HepG2 (cell line): ENCODE results near the gene RHOC. TPM values are rescaled to one million over a fixed set of nuclear protein-coding genes. Genes with fewer than 3 reads are reported as not detected.
A peak's percentile ranks its signal among the peaks of the same experiment; 100 is the strongest.

ENCODE experiments used
- AHR ChIP-seq: IDR thresholded peaks from 2 replicates; pipeline ENCODE4 v1.6.1; 2018; ENCODE audit warnings: missing genetic modification reagents, missing compliant biosample characterization
- CBFB ChIP-seq: sonication (generic); formaldehyde crosslinking; IDR thresholded peaks from 2 replicates; pipeline ENCODE4 v1.4.0; 2020; ENCODE audit warnings: missing genetic modification reagents
- EZH2 ChIP-seq: conservative IDR thresholded peaks from 2 replicates; pipeline ENCODE4 v1.6.1; 2012; ENCODE audit warnings: mild to moderate bottlenecking, low read depth, low read length, moderate library complexity
- HIVEP1 ChIP-seq: sonication (generic); formaldehyde crosslinking; IDR thresholded peaks from 2 replicates; pipeline ENCODE4 v1.4.0; 2020; ENCODE audit warnings: mild to moderate bottlenecking, missing genetic modification reagents
- HOXA9 ChIP-seq: sonication (generic); formaldehyde crosslinking; IDR thresholded peaks from 2 replicates; pipeline ENCODE4 v1.8.1; 2022; ENCODE audit warnings: missing genetic modification reagents, mild to moderate bottlenecking, moderate library complexity, borderline replicate concordance
- MXI1 ChIP-seq: IDR thresholded peaks from 3 replicates; pipeline ENCODE4 v1.6.1; 2012; ENCODE audit warnings: low read depth, low read length, inconsistent platforms, borderline replicate concordance
- NCOA2 ChIP-seq: sonication (generic); formaldehyde crosslinking; IDR thresholded peaks from 2 replicates; pipeline ENCODE4 v1.8.0; 2022; ENCODE audit warnings: inconsistent platforms
- PRPF4 ChIP-seq: fragments of 200-400 bp; formaldehyde crosslinking; IDR thresholded peaks from 2 replicates; pipeline ENCODE4 v1.6.1; 2016; ENCODE audit warnings: low read length, low read depth; ENCODE audit not compliant: poor library complexity, severe bottlenecking
- RFX1 ChIP-seq: fragments of 450-650 bp; IDR thresholded peaks from 2 replicates; pipeline ENCODE4 v1.6.1; 2017
- RXRB ChIP-seq: IDR thresholded peaks from 2 replicates; pipeline ENCODE4 v1.6.1; 2016; ENCODE audit warnings: borderline replicate concordance, missing genetic modification reagents, missing compliant biosample characterization
- SATB2 ChIP-seq: sonication (generic); formaldehyde crosslinking; IDR thresholded peaks from 2 replicates; pipeline ENCODE4 v1.5.0; 2020; ENCODE audit warnings: missing genetic modification reagents
- SIN3B ChIP-seq: fragments of 150-350 bp; IDR thresholded peaks from 2 replicates; pipeline ENCODE4 v1.6.1; 2014; ENCODE audit warnings: low read length
- SMAD9 ChIP-seq: sonication (generic); formaldehyde crosslinking; IDR thresholded peaks from 2 replicates; pipeline ENCODE4 v1.5.1; 2020; ENCODE audit warnings: mild to moderate bottlenecking, missing genetic modification reagents
- SMYD3 ChIP-seq: sonication (generic); formaldehyde crosslinking; IDR thresholded peaks from 2 replicates; pipeline ENCODE4 v1.8.1; 2023; ENCODE audit warnings: mild to moderate bottlenecking, missing genetic modification reagents
- SP1 ChIP-seq, 2 experiments: fragments of 450-650 bp in 1 of 2; sonication (generic) in 1 of 2; formaldehyde crosslinking in 1 of 2; IDR thresholded peaks; 2 replicates each; pipeline versions ENCODE4 v1.4.0 to v1.6.1; 2016 to 2020; ENCODE audit warnings: missing genetic modification reagents in 1 of 2
- ZFYVE20 ChIP-seq: sonication (generic); formaldehyde crosslinking; IDR thresholded peaks from 2 replicates; pipeline ENCODE4 v1.8.0; 2023; ENCODE audit warnings: low read depth, mild to moderate bottlenecking, moderate library complexity, missing genetic modification reagents, borderline replicate concordance
- ZNF101 ChIP-seq: sonication (generic); formaldehyde crosslinking; IDR thresholded peaks from 2 replicates; pipeline ENCODE4 v1.4.0; 2020; ENCODE audit warnings: mild to moderate bottlenecking, low read depth, missing genetic modification reagents, borderline replicate concordance
- ZNF850 ChIP-seq: sonication (generic); formaldehyde crosslinking; conservative IDR thresholded peaks from 2 replicates; pipeline ENCODE4 v1.9.0; 2021; ENCODE audit warnings: mild to moderate bottlenecking, missing genetic modification reagents
- ZSCAN9 ChIP-seq: IDR thresholded peaks from 2 replicates; pipeline ENCODE4 v1.6.1; 2016; ENCODE audit warnings: borderline replicate concordance
- polyA plus RNA-seq, 8 experiments: library from polyadenylated mRNA; depleted of rRNA in 3 of 8; stranded (reverse) in 7 of 8; unstranded in 1 of 8; fragments of >200 nt; fragmentation: Illumina TruSeq in 4 of 8; extraction: Trizol in 4 of 8; gene quantifications; 2 replicates each; pipeline versions ENCODE4 v1.2.1 to v1.2.3, GENCODE V29; 2011 to 2016; ENCODE audit warnings: low read depth in 4 of 8, missing spikeins in 1 of 8, mixed read lengths in 1 of 8; ENCODE audit not compliant: insufficient read depth in 1 of 8
- total RNA-seq, 5 experiments: library from RNA; depleted of rRNA; stranded (reverse); fragments of >200 nt; fragmentation: Illumina TruSeq; extraction: Trizol; gene quantifications; 2 replicates each; pipeline ENCODE4 v1.2.3, GENCODE V29; 2016; ENCODE audit warnings: low read depth in 1 of 5
- TF ChIP-seq, protein P1 (sequence below): sonication (generic); formaldehyde crosslinking; IDR thresholded peaks from 2 replicates; pipeline ENCODE4 v1.4.0; 2020; ENCODE audit warnings: missing genetic modification reagents, borderline replicate concordance
- TF ChIP-seq, protein P2 (sequence below): sonication (generic); formaldehyde crosslinking; IDR thresholded peaks from 2 replicates; pipeline ENCODE4 v1.4.0; 2020; ENCODE audit warnings: low read depth, mild to moderate bottlenecking, missing genetic modification reagents
- TF ChIP-seq, protein P3 (sequence below): IDR thresholded peaks from 2 replicates; pipeline ENCODE4 v1.6.1; 2016

RHOC gene
- total and polyA plus RNA-seq, 2 of the 13 experiments (the other 11 are each of a cell fraction or from before 2014, with no cell fraction given), result 64.3 to 182 TPM

DNA sequence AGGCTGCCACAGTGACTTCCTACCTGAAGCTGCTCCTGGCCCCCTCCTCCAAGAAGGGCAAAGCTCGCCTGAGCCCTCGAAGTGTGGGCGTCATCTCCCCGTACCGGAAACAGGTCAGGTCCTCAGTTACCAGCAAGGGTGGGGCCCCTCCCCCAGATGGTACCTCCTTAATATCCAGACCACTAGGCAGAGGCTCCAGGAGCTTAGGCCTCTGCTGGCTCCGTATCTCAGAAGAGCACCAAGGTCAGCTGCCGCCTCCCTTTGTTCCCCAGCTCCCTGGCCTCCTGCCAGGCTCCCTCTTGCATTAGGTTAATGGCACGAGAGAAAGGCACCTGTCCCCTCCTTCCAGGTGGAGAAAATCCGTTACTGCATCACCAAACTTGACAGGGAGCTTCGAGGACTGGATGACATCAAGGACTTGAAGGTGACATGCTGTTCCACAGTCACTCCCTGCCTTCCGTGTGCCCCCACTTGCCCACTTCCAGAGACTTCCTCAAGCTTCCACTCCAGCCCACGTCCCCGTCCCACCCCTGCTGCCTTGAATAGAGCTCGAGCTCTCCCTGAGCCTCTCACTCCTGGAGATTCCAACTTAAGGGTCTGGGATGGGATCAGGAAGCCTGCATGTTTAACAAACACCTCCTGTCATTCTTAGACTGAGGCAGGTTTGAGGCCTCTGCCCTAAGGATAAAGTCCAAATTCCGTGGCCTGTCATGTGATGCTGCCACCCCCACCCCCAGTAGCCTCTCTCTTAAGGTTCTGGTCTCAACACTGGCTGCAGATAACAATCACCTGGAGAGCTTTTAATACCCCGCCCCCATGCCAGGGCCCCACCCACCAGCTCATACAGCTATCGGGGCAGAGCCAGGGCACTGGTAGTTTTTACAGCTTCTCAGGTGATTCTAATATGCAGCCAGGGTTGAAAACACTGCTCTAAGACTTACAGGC, 8.3 kb downstream of the RHOC start (continued):
- TF ChIP-seq, protein P1, sequence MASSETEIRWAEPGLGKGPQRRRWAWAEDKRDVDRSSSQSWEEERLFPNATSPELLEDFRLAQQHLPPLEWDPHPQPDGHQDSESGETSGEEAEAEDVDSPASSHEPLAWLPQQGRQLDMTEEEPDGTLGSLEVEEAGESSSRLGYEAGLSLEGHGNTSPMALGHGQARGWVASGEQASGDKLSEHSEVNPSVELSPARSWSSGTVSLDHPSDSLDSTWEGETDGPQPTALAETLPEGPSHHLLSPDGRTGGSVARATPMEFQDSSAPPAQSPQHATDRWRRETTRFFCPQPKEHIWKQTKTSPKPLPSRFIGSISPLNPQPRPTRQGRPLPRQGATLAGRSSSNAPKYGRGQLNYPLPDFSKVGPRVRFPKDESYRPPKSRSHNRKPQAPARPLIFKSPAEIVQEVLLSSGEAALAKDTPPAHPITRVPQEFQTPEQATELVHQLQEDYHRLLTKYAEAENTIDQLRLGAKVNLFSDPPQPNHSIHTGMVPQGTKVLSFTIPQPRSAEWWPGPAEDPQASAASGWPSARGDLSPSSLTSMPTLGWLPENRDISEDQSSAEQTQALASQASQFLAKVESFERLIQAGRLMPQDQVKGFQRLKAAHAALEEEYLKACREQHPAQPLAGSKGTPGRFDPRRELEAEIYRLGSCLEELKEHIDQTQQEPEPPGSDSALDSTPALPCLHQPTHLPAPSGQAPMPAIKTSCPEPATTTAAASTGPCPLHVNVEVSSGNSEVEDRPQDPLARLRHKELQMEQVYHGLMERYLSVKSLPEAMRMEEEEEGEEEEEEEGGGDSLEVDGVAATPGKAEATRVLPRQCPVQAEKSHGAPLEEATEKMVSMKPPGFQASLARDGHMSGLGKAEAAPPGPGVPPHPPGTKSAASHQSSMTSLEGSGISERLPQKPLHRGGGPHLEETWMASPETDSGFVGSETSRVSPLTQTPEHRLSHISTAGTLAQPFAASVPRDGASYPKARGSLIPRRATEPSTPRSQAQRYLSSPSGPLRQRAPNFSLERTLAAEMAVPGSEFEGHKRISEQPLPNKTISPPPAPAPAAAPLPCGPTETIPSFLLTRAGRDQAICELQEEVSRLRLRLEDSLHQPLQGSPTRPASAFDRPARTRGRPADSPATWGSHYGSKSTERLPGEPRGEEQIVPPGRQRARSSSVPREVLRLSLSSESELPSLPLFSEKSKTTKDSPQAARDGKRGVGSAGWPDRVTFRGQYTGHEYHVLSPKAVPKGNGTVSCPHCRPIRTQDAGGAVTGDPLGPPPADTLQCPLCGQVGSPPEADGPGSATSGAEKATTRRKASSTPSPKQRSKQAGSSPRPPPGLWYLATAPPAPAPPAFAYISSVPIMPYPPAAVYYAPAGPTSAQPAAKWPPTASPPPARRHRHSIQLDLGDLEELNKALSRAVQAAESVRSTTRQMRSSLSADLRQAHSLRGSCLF (CRISPR knock-in tag), result no peak
- TF ChIP-seq, protein P2, sequence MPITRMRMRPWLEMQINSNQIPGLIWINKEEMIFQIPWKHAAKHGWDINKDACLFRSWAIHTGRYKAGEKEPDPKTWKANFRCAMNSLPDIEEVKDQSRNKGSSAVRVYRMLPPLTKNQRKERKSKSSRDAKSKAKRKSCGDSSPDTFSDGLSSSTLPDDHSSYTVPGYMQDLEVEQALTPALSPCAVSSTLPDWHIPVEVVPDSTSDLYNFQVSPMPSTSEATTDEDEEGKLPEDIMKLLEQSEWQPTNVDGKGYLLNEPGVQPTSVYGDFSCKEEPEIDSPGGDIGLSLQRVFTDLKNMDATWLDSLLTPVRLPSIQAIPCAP (CRISPR knock-in tag), result no peak
- no peak for TF ChIP-seq HOXA9 (CRISPR knock-in tag)
- TF ChIP-seq SMAD9 (CRISPR knock-in tag), result no peak
- TF ChIP-seq, protein P3, sequence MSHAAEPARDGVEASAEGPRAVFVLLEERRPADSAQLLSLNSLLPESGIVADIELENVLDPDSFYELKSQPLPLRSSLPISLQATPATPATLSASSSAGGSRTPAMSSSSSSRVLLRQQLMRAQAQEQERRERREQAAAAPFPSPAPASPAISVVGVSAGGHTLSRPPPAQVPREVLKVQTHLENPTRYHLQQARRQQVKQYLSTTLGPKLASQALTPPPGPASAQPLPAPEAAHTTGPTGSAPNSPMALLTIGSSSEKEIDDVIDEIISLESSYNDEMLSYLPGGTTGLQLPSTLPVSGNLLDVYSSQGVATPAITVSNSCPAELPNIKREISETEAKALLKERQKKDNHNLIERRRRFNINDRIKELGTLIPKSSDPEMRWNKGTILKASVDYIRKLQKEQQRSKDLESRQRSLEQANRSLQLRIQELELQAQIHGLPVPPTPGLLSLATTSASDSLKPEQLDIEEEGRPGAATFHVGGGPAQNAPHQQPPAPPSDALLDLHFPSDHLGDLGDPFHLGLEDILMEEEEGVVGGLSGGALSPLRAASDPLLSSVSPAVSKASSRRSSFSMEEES, result peak; percentile 94
- TF ChIP-seq ZFYVE20 (CRISPR knock-in tag), result no peak
- 0 out of 2 replicates have a peak, but pooled peaks have one; percentile 41 for TF ChIP-seq SMYD3
- no peak for TF ChIP-seq SATB2
- TF ChIP-seq RFX1, result no peak
- no peak for TF ChIP-seq PRPF4
- no peak for TF ChIP-seq EZH2
- TF ChIP-seq ZNF101 (CRISPR knock-in tag), result no peak
- TF ChIP-seq ZSCAN9 (CRISPR knock-in tag), result 0 out of 2 replicates have a peak, but pooled peaks have one; percentile 29
- TF ChIP-seq AHR (CRISPR knock-in tag), result no peak; the same call in 1 of the 2 replicates
- TF ChIP-seq ZNF850 (CRISPR knock-in tag), result no peak
- TF ChIP-seq SP1 (IDR thresholded peaks at IDR 0.05), result no peak
- no peak for TF ChIP-seq SP1 (CRISPR knock-in tag; IDR thresholded peaks at IDR 0.05)
- peak; percentile 49; the same call in 1 of the 3 replicates for TF ChIP-seq MXI1
- no peak for TF ChIP-seq HIVEP1 (CRISPR knock-in tag)
- peak; percentile 71 for TF ChIP-seq NCOA2 (CRISPR knock-in tag)
- no peak for TF ChIP-seq SIN3B
- no peak; the same call in 1 of the 2 replicates for TF ChIP-seq CBFB
- peak; percentile 19; the same call in 1 of the 2 replicates for TF ChIP-seq RXRB (CRISPR knock-in tag)
